Astrocyte of the spinal cord (primary cell): ENCODE results near the gene NEU3.

ENCODE experiments used
- DNase-seq: peaks from one replicate; pipeline ENCODE4 v3.0.0; 2011; ENCODE audit warnings: low read depth, low spot score
- H3K4me3 ChIP-seq: 2 replicates; pipeline ENCODE4 v1.5.1; 2011; ENCODE audit warnings: low read depth, mild to moderate bottlenecking, low read length, moderate library complexity
- in situ Hi-C: cut with HindIII; loops from 2 replicates; pipeline ENCODE4 v1.10.0; 2017; ENCODE audit warnings: low sequenced_read_pairs
- TF ChIP-seq, protein P1 (sequence below): IDR thresholded peaks from 2 replicates; pipeline ENCODE4 v1.5.1; 2012; ENCODE audit warnings: low read depth, mild to moderate bottlenecking, low read length, inconsistent platforms

Gene NEU3

DNA sequence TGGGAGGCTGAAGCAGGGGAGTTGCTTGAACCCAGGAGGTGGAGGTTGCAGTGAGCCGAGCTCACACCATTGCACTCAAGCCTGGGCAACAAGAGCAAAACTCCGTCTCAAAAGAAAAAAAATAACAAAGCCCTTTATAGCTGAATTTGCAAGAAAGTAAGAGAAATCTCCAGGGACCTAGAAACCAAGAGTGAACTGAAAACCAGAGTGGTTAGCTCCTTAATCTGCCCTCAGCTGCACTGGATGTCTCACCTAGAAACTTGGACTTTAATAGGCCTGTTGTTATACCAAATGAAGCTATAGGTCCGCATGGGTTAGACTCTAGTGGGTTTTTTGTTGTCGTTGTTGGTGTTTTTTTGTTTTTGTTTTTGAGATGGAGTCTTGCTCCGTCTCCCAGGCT, 4.1 kb downstream of the NEU3 start:
- DNase-seq = no peak
- TF ChIP-seq, protein P1, sequence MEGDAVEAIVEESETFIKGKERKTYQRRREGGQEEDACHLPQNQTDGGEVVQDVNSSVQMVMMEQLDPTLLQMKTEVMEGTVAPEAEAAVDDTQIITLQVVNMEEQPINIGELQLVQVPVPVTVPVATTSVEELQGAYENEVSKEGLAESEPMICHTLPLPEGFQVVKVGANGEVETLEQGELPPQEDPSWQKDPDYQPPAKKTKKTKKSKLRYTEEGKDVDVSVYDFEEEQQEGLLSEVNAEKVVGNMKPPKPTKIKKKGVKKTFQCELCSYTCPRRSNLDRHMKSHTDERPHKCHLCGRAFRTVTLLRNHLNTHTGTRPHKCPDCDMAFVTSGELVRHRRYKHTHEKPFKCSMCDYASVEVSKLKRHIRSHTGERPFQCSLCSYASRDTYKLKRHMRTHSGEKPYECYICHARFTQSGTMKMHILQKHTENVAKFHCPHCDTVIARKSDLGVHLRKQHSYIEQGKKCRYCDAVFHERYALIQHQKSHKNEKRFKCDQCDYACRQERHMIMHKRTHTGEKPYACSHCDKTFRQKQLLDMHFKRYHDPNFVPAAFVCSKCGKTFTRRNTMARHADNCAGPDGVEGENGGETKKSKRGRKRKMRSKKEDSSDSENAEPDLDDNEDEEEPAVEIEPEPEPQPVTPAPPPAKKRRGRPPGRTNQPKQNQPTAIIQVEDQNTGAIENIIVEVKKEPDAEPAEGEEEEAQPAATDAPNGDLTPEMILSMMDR = no peak
- H3K4me3 ChIP-seq = no peak overlapping the region
- in situ Hi-C loops = no loop called here

- no peak for DNase-seq
- TF ChIP-seq, protein P1 = no peak
- in situ Hi-C loops = no loop called here
- no peak overlapping the region for H3K4me3 ChIP-seq
Measured at GRCh38 chr11:75000975-75001354, 12.2 kb downstream of the NEU3 start.

- no peak for DNase-seq
- TF ChIP-seq, protein P1 = no peak
- in situ Hi-C loops = no loop called here
- no peak overlapping the region for H3K4me3 ChIP-seq
Measured at GRCh38 chr11:75001686-75002085, 13.0 kb downstream of the NEU3 start.

DNA sequence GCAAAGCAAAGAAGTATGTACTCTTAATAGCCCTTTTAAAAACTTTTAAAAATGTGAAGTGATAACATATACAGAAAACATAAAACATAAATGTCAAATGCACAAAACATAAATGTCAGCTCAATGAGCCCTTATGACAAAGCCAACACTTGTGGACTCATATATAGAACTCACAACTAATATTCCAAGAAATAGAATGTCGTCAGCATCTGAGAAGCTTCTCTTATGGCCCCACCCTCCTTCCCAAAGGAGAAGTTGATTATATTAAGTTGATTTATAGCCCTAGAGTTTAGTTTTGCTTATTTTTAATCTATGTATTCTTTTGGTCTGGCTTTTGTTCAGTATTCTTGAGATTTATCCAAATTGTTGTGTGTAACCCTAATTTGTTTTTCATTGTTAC, 13.8 kb downstream of the NEU3 start:
- no peak overlapping the region for H3K4me3 ChIP-seq
- in situ Hi-C loops = no loop called here
- DNase-seq = no peak
- TF ChIP-seq, protein P1 = no peak

DNA sequence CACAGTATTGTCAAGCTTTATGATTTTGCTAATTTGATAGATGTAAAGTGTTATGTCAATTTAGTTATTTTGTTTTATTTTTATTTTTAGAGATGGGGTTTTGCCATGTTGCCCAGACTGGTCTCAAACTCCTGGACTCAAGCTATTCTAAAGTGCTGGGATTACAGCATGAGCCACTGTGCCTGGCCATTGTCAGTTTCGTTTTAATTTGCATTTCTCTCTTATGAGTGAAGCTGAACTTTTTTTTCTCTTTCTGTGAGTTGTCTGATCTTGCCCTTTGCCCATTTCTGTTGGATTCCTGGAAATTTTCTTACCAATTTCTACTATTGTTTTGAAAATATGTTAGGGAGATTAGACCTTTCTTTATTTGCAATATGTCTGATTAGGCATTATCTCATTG, 15.5 kb downstream of the NEU3 start:
- TF ChIP-seq, protein P1 = no peak
- DNase-seq = no peak
- no peak overlapping the region for H3K4me3 ChIP-seq
- in situ Hi-C loops = no loop called here

DNA sequence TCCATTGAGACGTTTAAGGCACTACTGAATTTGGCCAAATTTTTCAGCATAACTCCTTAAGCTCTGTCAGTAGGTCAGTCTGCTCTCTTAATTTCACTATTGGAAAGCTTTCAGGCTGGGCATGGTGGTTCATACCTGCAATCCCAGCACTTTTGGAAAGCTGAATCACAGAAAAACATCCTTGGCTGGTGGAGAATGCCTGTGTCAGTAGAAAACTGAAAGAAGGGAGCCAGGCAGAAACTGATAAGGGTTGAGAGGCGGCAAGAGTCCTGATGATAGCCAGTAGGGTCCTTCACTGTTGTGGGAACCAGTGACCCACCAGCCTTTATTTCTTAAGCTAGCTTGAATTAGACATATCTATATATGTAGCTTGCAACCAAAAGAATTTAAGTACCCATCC, 22.6 kb downstream of the NEU3 start:
- DNase-seq = no peak
- TF ChIP-seq, protein P1 = no peak
- no peak overlapping the region for H3K4me3 ChIP-seq
- in situ Hi-C loops = no loop called here

DNA sequence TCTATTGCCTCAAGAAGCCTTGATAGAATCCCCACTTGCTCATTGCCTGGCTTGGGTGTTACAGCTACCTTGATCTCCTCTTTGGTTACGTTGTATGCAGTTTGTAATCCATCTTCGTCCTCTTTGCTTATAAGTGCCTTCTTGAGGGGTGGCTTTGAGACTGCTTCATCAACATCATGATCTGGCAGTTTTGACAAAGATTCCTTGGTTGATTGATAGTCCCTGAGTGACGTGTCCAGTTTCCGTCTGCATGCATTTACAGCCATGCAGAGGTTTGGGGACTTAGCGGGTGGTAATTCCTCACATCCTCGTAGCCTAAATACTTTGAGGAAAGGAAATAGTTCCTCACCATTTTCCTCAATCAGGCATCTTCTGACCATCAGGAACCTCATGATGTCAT, 23.1 kb downstream of the NEU3 start:
- H3K4me3 ChIP-seq = no peak overlapping the region
- TF ChIP-seq, protein P1 = no peak
- DNase-seq = no peak
- in situ Hi-C loops = no loop called here
